ENCODE results near the gene SPATS1.
"Not testable (repeated sequence)": the region's sequence is repeated elsewhere in the genome, so short reads cannot be mapped to it uniquely, and the experiment has no call there.

SPATS1 gene

DNA sequence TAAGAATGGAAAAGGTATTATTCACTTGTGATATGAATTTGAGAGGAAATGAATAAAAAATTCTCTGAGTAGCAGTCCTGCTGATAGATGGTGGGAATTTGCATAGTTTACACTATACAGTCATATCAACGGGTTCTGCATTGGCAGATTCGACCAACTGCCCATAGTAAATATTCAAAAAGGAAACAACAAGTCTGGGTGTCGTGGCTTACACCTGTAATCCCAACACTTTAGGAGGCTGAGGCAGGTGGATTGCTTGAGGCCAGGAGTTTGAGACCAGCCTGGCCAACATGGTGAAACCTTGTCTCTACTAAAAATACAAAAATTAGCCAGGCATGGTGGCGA, 8.2 kb downstream of the SPATS1 start:
- H3K9me3 ChIP-seq (ENCODE audit: control insufficient read depth, low read length); H4K91ac ChIP-seq (ENCODE audit: low read length); H2BK5ac ChIP-seq (ENCODE audit: low read depth, low read length, poor library complexity, severe bottlenecking); H3K14ac ChIP-seq (ENCODE audit: low read length in 2 of 2); H2BK120ac ChIP-seq (ENCODE audit: low read depth, low read length); H3K36me3 ChIP-seq (ENCODE audit: control insufficient read depth in 1 of 2, insufficient read depth in 2 of 2, low read depth in 1 of 2, low read length in 2 of 2); H3K9ac ChIP-seq (ENCODE audit: low read length); H2BK12ac ChIP-seq (ENCODE audit: low read length in 2 of 2); H2AK5ac ChIP-seq (ENCODE audit: low read length, severe bottlenecking); H3K4ac ChIP-seq (ENCODE audit: low read depth in 1 of 2, low read length in 2 of 2); H3K4me1 ChIP-seq (ENCODE audit: control insufficient read depth, insufficient read depth, low read depth, low read length); H3K4me2 ChIP-seq (ENCODE audit: low read length, poor library complexity, severe bottlenecking); H3K79me1 ChIP-seq (replicated peaks; ENCODE audit: low read length, poor library complexity, severe bottlenecking); H2BK15ac ChIP-seq (ENCODE audit: low read depth, poor library complexity, severe bottlenecking); H4K8ac ChIP-seq (ENCODE audit: low read length); H2AFZ ChIP-seq (ENCODE audit: low read depth, low read length); H3K27ac ChIP-seq (ENCODE audit: low read length, poor library complexity, severe bottlenecking); H3K23ac ChIP-seq (ENCODE audit: low read length in 2 of 2); DNase-seq; H3K18ac ChIP-seq (ENCODE audit: low read depth in 1 of 2, low read length in 2 of 2); H3K4me3 ChIP-seq (ENCODE audit: insufficient read depth in 1 of 2, low read depth in 1 of 2, low read length in 2 of 2): not testable (repeated sequence)
- H3K27me3 ChIP-seq (ENCODE audit: control insufficient read depth in 1 of 2, insufficient read depth in 1 of 2, low read length in 2 of 2): peaks cover 7 to 11% of the 10 kb centered on the region in 2 experiments
- WGBS: 65% methylated on average over 2 of the region's 4 CpGs

DNA sequence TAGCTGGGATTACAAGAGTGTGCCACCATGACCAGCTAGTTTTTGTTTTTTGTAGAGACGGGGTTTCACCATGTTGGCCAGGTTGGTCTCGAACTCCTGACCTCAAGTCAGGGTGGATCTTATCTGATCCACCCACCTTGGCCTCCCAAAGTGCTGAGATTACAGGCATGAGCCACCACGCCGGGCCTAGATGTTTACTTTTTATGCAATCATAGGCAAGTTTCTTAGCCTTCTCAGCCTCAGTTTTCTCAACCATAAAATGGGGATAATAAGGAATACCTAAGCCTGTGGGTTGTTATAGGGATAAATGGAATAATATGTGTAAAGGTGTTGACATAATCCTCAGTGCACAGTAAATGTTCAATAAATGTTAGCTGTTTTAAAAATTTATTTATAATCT, 9.8 kb downstream of the SPATS1 start:
- Histone ChIP-seq H2BK15ac (ENCODE audit: low read depth, poor library complexity, severe bottlenecking) (no peak overlapping the region), H3K4ac (ENCODE audit: low read depth in 1 of 2, low read length in 2 of 2) (no peak overlapping the region), H3K4me1 (ENCODE audit: control insufficient read depth, insufficient read depth, low read depth, low read length) (no peaks in the 10 kb centered on the region), H2BK5ac (ENCODE audit: low read depth, low read length, poor library complexity, severe bottlenecking) (no peak overlapping the region), H3K18ac (ENCODE audit: low read depth in 1 of 2, low read length in 2 of 2) (no peak overlapping the region), H2BK12ac (ENCODE audit: low read length in 2 of 2) (no peak overlapping the region), H3K27ac (ENCODE audit: low read length, poor library complexity, severe bottlenecking) (no peak overlapping the region), H3K4me2 (ENCODE audit: low read length, poor library complexity, severe bottlenecking) (no peak overlapping the region), H2AK5ac (ENCODE audit: low read length, severe bottlenecking) (no peak overlapping the region), H3K9me3 (ENCODE audit: control insufficient read depth, low read length) (peaks cover 7% of the 10 kb centered on the region), H3K23ac (ENCODE audit: low read length in 2 of 2) (no peak overlapping the region), H3K36me3 (ENCODE audit: control insufficient read depth in 1 of 2, insufficient read depth in 2 of 2, low read depth in 1 of 2, low read length in 2 of 2) (no peaks in the 10 kb centered on the region), H2AFZ (ENCODE audit: low read depth, low read length) (no peak overlapping the region), H4K91ac (ENCODE audit: low read length) (no peak overlapping the region), H3K14ac (ENCODE audit: low read length in 2 of 2) (no peak overlapping the region), H2BK120ac (ENCODE audit: low read depth, low read length) (no peak overlapping the region), H3K79me1 (replicated peaks; ENCODE audit: low read length, poor library complexity, severe bottlenecking) (no peaks in the 10 kb centered on the region), H4K8ac (ENCODE audit: low read length) (no peak overlapping the region), H3K9ac (ENCODE audit: low read length) (no peak overlapping the region), H3K4me3 (ENCODE audit: insufficient read depth in 1 of 2, low read depth in 1 of 2, low read length in 2 of 2) (no peak overlapping the region), H3K27me3 (ENCODE audit: control insufficient read depth in 1 of 2, insufficient read depth in 1 of 2, low read length in 2 of 2) (peaks cover 14 to 18% of the 10 kb centered on the region in 2 experiments)
- 91% methylated on average over 4 of the region's 4 CpGs for WGBS
- no peak for DNase-seq

DNA sequence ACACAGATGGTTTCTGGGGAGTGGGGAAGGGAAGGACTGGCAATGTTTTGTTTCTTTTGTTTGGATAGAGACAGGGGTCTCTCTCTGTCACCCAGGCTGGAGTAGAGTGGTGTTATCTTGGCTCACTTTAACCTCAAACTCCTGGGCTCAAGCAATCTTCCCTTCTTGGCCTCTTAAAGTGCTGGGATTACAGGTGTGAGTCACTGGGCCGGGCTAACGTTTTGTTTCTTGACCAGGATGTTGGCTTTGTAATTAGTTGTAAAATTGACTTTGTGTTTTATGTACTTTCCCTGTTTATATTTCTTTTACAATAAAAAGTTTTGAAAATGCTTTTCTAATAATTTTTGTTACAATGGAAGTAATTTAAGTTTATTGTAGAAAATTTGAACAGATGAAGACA, 10.9 kb downstream of the SPATS1 start:
- H3K27me3 ChIP-seq (ENCODE audit: control insufficient read depth in 1 of 2, insufficient read depth in 1 of 2, low read length in 2 of 2): peaks cover 18% of the 10 kb centered on the region in 2 experiments
- no peak overlapping the region for H3K27ac ChIP-seq (ENCODE audit: low read length, poor library complexity, severe bottlenecking)
- H3K36me3 ChIP-seq (ENCODE audit: control insufficient read depth in 1 of 2, insufficient read depth in 2 of 2, low read depth in 1 of 2, low read length in 2 of 2): no peaks in the 10 kb centered on the region
- H4K91ac ChIP-seq (ENCODE audit: low read length): no peak overlapping the region
- H3K9ac ChIP-seq (ENCODE audit: low read length): no peak overlapping the region
- no peak overlapping the region for H2AK5ac ChIP-seq (ENCODE audit: low read length, severe bottlenecking)
- H2BK5ac ChIP-seq (ENCODE audit: low read depth, low read length, poor library complexity, severe bottlenecking): no peak overlapping the region
- H3K18ac ChIP-seq (ENCODE audit: low read depth in 1 of 2, low read length in 2 of 2): no peak overlapping the region
- no peaks in the 10 kb centered on the region for H3K79me1 ChIP-seq (replicated peaks; ENCODE audit: low read length, poor library complexity, severe bottlenecking)
- DNase-seq: no peak
- no peak overlapping the region for H3K14ac ChIP-seq (ENCODE audit: low read length in 2 of 2)
- no peak overlapping the region for H2BK12ac ChIP-seq (ENCODE audit: low read length in 2 of 2)
- no peak overlapping the region for H3K4me2 ChIP-seq (ENCODE audit: low read length, poor library complexity, severe bottlenecking)
- no peak overlapping the region for H3K4me3 ChIP-seq (ENCODE audit: insufficient read depth in 1 of 2, low read depth in 1 of 2, low read length in 2 of 2)
- peaks cover 7% of the 10 kb centered on the region for H3K9me3 ChIP-seq (ENCODE audit: control insufficient read depth, low read length)
- no peak overlapping the region for H2AFZ ChIP-seq (ENCODE audit: low read depth, low read length)
- H3K23ac ChIP-seq (ENCODE audit: low read length in 2 of 2): no peak overlapping the region
- H2BK15ac ChIP-seq (ENCODE audit: low read depth, poor library complexity, severe bottlenecking): no peak overlapping the region
- no CpG with 5 or more reads among the region's 2 CpGs for WGBS
- H4K8ac ChIP-seq (ENCODE audit: low read length): no peak overlapping the region
- no peak overlapping the region for H2BK120ac ChIP-seq (ENCODE audit: low read depth, low read length)
- no peak overlapping the region for H3K4ac ChIP-seq (ENCODE audit: low read depth in 1 of 2, low read length in 2 of 2)
- no peaks in the 10 kb centered on the region for H3K4me1 ChIP-seq (ENCODE audit: control insufficient read depth, insufficient read depth, low read depth, low read length)

DNA sequence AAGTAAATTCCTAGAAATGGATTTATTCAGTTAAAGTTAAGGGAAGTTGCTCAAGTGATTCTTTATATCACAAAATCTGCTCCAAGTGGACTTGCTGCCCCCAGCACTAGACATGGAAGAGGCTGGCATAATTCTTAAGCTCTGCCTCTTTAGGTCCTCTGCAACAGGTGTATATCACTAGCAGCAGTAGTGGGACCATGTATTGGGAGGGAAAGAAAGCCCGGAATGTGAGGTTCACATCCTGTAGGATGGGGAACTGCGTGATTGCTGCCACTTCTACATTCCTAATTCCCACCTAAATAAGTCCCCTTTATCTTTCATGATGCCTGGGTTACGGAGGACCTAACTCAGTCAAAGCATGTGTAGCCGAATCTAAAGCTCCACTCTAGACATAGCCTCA, 13.2 kb downstream of the SPATS1 start:
- Histone ChIP-seq H3K4me3 (ENCODE audit: insufficient read depth in 1 of 2, low read depth in 1 of 2, low read length in 2 of 2) (no peak overlapping the region), H2BK12ac (ENCODE audit: low read length in 2 of 2) (no peak overlapping the region), H3K23ac (ENCODE audit: low read length in 2 of 2) (no peak overlapping the region), H2BK15ac (ENCODE audit: low read depth, poor library complexity, severe bottlenecking) (no peak overlapping the region), H3K18ac (ENCODE audit: low read depth in 1 of 2, low read length in 2 of 2) (no peak overlapping the region), H3K4ac (ENCODE audit: low read depth in 1 of 2, low read length in 2 of 2) (no peak overlapping the region), H3K4me2 (ENCODE audit: low read length, poor library complexity, severe bottlenecking) (no peak overlapping the region), H3K9me3 (ENCODE audit: control insufficient read depth, low read length) (peaks cover 7% of the 10 kb centered on the region), H2AFZ (ENCODE audit: low read depth, low read length) (no peak overlapping the region), H3K9ac (ENCODE audit: low read length) (no peak overlapping the region), H3K14ac (ENCODE audit: low read length in 2 of 2) (no peak overlapping the region), H3K27me3 (ENCODE audit: control insufficient read depth in 1 of 2, insufficient read depth in 1 of 2, low read length in 2 of 2) (peaks cover 18 to 34% of the 10 kb centered on the region in 2 experiments), H4K91ac (ENCODE audit: low read length) (no peak overlapping the region), H3K27ac (ENCODE audit: low read length, poor library complexity, severe bottlenecking) (no peak overlapping the region), H3K79me1 (replicated peaks; ENCODE audit: low read length, poor library complexity, severe bottlenecking) (no peaks in the 10 kb centered on the region), H2BK5ac (ENCODE audit: low read depth, low read length, poor library complexity, severe bottlenecking) (no peak overlapping the region), H3K4me1 (ENCODE audit: control insufficient read depth, insufficient read depth, low read depth, low read length) (no peaks in the 10 kb centered on the region), H3K36me3 (ENCODE audit: control insufficient read depth in 1 of 2, insufficient read depth in 2 of 2, low read depth in 1 of 2, low read length in 2 of 2) (no peaks in the 10 kb centered on the region), H2BK120ac (ENCODE audit: low read depth, low read length) (no peak overlapping the region), H2AK5ac (ENCODE audit: low read length, severe bottlenecking) (no peak overlapping the region), H4K8ac (ENCODE audit: low read length) (no peak overlapping the region)
- DNase-seq: no peak
- 57% methylated on average over 4 of the region's 4 CpGs for WGBS

Measured in mesenchymal stem cell (in vitro differentiated cells and primary cell).